Amniotic epithelial cell (primary cell): ENCODE measurements around the gene MAP4.

ENCODE experiments used
- DNase-seq: peaks from one replicate; pipeline ENCODE4 v3.0.0-alpha.2; 2010; ENCODE audit warnings: low read depth

MAP4 gene

DNA sequence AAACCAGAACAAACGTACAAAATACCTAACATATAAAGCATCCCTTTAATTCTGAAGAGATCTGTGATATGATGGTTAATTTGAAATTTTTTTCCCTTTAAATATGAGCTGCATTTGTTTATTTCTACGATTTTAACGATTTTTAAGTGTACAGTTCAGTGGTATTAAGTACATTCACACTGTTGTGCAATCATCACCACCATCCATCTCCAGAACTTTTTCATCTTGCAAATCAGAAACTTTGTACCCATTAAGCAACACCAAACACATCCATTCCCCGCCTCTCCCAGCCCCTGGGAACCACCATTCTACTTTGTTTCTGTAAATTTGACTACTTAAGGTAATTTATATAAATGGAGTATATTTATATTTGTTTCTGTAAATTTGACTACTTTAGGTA, 51.5 kb downstream of the MAP4 start:
- no peak for DNase-seq

DNA sequence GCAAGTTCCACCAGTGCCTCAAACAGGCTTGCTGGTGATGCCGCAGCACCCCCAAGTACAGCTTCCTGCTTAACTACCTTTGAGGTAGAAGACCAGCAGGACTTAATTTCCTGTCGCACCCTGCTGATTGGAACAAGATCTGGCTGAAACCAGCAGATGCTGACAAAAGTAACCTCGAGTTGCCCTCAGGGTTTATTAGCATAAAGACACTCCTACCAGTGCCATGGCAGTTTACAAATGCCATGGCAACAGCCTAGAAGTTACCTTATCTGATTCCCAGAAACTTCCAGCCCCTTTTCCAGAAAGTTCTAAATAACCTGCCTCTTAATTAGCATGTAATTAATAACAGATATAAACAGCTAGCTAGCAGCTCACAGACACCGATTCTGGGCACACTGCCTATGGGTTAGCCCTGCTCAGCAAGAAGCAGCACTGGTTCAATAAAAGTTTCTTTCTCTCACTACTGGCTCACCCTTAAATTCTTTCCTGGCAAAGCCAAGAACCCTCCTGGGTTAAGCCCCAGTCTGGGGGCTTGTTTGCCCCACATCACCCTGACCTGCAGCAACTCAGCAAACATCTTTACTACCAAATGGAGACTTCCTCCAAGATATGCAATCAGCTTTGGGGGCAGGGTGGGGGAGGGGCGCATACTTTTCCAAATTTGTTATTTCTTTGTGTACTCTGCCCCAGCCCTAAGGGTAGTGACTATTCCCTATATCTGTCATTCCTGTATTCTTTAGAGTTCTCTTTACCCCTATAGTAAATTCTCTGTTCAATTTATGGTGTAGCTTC, 54.2 kb downstream of the MAP4 start:
- no peak for DNase-seq

DNA sequence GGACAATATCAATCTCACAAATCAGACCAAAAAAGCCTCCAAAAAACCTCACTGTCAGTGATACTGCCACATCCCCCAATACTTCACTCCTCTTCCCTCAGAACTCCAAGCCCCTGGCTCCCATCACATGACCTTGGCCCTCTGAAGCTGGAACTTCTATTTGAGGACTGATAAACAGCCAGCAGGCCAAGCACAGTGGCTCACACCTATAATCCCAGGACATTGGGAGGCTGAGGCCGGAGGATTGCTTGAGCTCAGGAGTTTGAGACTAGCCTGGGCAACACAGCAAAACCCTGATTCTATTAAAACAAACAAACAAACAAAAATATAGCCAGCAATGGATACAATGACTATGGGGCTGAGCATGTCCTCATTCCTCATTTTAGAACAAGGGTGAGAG, 55.2 kb downstream of the MAP4 start:
- DNase-seq, result no peak

DNA sequence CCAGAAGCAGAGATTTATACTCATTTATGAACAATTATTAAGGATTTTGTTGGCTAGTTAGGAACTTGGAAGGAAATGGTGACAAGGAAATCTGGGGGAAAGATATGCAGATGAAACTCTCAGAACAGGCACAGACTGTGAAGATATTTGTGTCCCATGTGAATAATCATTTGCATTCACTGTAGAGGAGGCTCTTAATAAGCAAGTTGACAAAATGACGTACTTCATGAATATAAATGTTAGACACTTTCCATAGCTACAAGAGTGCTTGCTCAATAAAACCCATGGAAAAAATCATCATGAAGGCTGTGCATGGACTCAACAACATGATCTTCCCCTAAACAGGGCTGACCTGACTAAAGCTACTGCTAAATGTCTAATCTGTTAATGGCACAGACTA, 59.7 kb downstream of the MAP4 start:
- DNase-seq, result no peak

DNA sequence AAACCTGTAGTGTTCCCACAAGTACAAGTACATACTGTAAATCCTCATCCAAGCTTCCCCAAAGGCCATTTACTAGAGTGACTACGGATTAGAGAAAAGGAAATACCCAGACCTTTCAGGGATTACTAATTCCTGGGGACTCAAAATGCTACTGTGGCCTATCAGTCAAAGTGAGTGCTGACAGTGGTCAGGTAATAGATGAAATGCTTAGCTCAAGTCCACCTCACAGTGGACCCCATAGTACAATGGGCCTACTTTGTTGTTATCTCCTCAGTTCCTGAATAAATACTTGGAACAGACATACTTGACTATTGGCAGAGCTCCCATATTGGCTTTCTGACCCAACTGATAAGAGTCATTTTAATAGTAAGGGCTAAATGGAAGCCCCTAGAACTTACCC, 61.6 kb downstream of the MAP4 start:
- DNase-seq, result peak; percentile 9

DNA sequence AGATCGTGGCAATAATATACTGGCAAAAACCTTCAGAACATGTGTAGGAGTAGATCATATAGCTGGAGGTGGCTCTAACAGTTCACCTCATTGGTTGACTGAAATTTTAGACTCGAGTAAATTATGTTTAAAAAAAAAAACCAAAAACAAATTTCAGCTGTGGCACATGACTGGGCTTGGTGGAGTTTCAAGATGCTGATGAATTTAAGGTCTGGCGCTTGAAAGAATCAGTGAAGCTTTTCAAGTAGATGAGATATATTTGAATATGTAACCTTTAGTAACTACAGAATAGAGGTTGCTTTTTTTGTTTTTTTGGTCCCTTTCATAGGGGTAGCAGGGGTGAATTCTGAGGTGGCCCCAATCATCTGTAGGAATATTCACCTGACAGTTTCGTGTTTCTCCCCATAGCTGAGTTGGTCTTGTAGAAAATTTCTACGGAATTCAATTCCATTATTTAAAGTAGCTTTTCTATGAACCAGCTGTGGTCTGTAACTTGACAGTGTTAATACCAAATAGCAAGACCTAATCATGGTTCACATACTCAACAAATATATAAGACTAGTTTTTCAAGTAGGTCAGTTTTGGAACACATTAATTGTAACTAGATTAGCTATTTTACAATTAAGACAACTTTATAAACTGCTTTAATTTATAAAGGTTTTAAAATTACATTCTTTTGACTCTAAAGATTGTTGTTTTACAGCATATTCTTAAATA, 65.6 kb downstream of the MAP4 start:
- no peak for DNase-seq

DNA sequence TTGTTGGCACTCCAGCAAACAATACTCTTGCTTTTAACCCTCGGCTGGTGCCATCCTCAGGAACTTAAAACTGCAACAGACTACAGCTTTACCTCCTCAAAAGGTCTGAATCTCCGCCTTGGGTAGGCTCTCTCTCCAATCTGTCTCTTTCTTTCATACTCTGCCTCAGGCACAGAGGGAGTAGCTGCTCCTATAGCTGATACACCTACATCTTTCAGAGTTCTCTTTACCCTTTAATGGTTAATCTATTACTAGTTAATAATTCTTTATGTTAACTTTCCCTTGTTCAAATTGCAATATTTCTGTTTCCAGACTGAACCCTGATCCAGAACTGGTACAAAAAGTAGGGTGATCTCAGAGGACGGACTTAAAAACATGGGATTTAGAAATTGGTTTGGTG, 66.2 kb downstream of the MAP4 start:
- DNase-seq, result no peak

DNA sequence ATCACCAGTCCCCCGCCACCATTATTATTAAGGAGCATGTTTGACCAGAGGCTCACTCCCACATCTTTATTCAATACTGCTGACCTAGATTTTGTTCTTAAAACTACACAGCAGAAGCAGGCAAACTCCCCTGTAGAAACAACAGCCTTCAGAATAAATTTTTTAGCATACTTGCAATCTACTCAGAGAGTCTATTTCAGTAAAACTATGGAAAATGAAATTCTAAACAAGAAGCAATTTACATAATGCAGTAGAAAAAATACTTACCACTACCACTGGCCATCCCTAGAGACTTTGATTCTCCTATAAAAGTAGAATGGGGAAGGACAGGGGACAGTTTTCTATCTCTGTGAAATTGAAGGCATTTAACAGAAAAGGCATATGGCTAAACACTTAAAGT, 76.0 kb downstream of the MAP4 start:
- DNase-seq, result no peak

DNA sequence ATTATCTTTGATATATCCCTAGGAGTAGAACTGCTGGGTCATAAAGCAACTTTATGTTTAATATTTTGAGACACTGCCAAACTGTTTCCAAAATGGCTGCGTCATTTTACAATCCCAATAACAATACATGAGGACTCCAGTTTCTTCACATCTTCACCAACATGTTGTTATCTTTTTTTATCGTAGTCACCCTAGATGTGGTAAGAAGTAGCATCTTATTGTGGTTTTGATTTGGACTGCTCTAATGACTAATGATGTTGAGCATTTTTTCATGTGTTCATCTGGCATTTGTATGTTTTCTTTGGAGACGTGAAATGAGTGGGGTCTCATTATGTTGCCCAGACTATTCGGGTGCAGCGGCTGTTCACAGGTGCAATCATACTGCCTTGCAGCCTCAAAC, 83.8 kb downstream of the MAP4 start:
- DNase-seq, result peak; percentile 66

DNA sequence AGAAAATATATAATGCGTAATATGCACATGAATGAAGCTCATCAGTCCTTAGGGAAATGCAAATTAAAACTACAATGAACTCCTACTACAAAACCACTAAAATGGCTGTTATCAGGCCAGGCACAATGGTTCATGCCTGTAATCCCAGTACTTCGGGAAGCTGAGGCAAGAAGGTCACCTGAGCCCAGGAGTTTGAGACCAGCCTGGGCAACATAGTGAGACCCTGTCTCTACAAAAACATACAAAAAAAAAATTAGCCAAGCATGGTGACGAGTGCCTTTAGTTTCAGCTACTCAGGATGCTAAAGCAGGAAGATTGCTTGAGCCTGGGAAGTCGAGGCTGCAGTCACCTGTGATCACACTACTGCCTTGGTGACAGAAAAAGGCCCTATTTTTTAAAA, 85.2 kb downstream of the MAP4 start:
- DNase-seq, result no peak

DNA sequence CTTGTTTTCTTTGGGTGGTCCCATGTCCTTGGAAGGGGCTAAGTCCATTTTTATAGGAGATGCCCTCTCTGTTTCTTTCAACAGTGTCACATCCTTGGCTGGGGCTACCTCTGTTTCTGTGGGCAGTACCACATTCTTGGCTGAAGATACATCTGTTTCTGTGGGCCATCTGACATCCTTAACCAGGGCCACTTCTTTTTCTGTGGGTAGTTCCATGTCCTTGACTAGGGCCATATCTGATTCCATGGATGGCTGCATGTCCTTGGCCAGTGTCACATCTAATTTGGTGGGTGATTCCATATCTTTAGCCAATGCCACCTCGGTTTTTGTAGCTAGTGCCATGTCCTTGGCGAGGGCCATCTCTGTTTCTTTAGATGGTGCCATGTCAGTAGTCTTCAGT, 99.5 kb downstream of the MAP4 start:
- no peak for DNase-seq

DNA sequence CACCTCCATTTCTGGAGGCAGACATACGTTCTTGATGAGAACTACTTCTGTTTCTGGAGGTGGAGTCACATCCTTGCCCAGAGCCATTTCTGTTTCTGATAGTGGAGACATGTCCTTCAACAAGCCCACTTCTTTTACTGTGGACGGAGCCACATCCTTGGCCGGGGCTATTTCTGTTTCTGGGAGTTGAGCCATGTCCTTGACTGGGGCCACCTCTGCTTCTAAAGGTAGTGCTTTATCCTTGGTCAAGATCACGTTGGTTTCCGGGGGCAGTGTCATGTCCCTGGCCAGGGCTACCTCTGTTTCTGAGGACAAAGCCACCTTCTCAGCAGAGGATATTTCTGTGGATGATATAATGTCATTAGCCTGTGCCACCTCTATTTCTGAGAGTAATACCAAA, 100.0 kb downstream of the MAP4 start:
- DNase-seq, result no peak

DNA sequence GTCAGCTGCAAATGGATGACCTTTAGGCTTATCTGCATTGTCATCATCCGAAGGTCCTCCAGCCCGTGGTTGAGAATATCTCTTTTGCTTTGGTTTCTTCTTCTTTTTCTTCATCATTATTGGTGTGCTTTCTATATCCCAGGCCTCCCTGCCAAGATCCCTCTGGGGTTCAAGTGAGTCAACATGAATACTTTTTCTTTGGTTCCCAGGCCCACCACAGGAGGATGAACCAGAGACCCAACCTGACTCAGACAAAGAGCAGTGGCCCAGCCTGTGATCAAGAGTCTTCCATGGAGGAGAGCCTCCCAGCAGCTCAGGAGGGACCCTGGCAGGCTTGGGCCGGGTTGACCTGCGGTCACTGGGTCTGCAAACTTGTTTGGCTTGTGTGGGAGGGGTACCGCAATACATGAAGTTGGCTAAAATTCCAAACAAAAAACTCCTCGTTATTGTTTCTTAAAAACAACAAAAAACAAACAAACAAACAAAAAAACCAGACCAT, 104.2 kb downstream of the MAP4 start:
- no peak for DNase-seq

DNA sequence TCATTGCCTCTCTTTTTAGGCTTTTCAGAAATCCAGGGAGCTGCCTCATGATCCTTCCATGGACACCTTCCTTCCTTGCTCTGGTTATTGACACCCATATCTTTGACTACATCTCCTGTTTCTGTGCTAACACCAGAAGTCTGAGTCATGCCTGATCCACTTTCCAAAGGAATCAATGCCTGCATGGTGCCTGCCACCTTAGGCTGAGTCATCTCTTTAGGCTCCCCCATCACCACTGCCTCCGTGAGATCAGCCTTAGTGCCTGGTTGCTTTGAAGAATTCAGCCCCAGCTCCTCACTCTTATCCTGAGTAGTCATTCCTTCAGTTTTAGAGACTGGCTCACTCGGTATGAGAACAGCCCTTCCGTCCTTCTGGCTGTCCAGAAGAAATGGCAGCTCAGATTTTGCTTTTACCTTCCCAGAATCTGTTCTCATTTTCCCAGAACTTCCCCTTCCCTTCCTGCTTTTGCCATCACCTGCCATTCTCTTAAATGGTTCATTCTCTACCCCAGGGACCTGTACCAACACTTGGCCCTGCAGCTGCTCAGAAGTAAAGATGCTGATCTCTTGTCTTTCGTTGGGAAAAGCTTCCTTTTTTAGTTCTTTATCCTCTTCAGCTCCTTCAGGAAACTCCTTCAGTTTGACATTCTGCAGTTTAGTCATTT, 105.3 kb downstream of the MAP4 start:
- DNase-seq, result peak; percentile 75

DNA sequence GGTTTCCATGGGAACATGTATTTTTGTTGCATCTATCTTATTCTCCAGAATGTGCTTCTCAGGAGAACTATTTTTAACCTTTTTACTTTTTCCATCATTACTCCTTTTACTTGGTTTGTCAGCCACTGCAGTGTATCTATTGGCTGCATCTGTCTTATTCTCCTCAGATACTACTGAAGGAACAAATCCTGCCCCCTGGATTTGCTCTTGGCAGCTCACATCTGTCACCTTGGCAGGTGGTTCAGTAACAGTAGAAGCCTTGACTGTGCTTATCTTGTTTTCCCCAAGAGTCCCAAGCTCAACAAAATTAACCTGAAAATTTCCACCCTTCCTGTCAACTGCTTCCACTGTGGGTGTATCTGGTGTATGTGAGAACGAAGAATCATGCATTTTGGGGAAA, 106.0 kb downstream of the MAP4 start:
- DNase-seq, result no peak

DNA sequence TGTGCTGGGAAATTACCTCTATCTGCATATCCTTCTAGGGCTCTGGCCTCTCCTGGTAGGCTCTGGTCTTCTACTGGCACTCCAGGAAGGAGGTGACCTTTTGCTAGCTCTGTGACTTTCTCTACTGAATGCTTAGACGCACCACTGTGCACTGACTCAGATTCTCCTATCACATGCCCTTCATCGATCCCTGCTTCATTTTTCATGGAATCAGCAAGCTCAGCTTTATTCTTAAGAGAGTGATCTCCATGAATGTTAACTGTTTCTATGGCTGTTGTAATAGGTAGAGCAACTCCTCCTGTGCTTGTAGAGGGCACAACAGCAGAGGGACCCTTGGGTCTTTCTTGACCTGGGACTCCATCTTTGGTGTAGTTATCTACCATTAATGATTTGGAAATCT, 106.6 kb downstream of the MAP4 start:
- no peak for DNase-seq

DNA sequence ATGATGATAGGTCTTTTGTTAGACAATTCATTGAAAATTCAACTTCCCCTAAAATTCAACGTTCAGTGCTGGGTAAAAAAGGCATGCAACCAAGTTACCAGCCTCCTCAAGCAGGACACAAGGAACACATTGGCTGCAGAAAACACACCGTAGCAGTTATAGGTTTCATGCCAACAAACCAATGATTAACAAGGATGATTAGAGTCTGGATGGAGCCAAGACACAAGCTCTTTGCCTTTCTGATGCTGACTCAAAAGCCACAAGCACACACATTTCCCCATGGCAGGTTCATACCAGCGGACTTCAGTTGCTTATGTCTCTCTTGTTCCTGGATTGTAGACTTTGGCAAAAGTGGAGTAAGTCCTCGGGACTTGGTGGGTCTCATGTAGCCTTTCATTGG, 107.5 kb downstream of the MAP4 start:
- DNase-seq, result no peak

DNA sequence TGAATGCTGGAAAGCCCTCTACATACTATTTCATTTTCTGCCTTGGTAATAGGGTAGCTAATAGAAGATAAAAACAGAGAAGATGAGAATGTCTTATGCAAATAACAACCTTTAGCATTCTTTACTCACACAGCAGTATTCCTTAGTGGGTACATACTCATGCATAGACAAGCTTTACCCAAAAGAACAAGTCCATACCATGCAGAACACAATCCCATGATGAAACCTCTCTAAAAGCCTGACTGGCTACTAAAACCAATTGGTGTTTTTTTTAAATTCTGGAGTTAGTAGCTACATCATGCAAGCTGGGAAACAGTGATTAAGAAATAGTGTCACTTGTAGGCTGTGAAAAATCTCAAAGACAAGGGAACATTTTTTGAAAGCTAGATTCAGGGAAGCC, 108.4 kb downstream of the MAP4 start:
- no peak for DNase-seq

DNA sequence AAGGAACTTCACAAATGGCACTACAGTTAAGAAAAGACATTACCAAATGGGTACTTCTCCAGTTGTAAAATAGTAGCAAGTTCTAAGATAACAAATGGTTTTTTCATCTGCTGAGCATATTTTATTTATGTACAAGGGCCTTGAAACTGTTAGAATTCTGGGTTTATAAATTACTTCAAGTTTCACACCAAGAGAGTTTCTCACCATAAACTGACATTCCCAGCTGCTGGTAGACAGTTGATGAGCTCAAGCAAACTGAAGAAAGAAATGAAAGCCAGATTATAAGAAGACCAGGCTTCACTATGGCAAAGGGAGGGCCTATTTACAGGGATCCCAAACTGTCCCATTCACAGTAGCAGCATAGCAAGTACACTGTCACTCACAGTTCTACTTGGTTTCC, 113.5 kb downstream of the MAP4 start:
- no peak for DNase-seq

DNA sequence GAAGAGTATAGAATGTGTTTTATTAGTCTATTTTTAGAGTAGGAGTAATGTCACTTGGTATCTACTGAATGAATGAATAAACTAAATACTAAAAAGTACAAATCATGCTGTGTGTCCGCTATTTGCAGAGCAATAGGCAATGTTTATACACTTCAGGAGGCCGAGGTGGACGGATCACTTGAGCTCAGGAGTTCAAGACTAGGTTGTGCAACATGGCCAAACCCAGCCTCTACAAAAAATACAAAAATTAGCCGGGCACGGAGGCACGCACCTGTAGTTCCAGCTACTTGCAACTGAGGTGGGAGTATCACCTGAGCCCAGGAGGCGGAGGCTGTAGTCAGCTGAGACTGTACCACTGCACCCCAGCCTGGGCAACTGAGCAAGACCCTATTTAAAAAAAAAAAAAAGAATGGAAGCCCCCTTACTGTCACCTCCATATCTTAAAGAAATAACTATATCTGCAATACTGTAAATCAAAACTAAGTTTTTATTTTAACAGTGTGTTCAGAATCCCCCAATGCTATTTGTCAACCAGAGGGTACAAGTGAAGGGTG, 114.9 kb downstream of the MAP4 start:
- DNase-seq, result no peak

DNA sequence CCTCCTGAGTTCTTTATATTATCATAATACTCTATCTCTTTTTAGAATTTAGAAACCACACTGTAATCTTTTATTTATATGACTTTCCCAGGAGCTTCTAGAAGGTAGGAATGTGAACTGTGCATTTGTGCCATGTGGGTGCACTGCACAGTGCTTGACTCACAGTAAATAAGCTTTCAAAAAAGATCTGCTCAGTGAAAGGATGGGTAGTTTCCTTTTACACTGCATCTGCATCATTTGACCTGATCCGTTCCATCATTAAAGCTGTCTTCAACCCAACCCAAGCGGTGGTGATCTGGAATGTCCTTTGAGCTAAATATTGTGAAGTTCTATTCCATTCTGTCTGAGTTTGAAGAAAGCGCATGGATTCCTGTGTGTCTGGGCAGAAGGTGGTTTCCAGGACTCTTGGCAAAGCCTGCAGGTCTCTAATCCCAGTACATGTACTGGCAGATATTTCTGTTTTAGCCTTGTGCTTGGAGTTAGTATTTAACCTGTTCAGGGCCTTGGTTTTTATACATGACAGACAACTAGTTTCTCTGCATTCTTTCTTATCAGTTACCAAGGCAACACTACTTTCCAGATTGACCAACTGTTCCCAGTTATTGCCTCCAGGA, 116.6 kb downstream of the MAP4 start:
- DNase-seq, result peak; percentile 61

DNA sequence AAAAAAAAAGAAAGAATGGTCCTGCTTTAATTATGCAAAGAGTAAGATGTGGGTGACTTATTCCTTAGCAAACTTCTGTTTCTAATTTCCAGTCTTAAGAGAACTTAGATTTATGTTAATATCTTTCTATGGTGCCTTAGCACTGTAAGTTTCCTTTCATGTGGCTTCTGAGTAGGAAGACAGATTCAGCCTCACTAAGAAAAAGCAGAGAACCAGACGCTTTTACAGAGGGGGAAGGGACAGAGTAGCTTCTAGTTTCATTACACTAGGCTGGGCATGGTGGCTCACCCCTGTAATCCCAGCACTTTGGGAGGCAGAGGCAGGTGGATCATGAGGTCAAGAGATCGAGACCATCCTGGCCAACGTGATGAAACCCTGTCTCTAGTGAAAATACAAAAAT, 118.3 kb downstream of the MAP4 start:
- DNase-seq, result no peak
